HG03064 (cell line): ENCODE results near the gene NSG2.
"Not testable (repeated sequence)": the region's sequence is repeated elsewhere in the genome, so short reads cannot be mapped to it uniquely, and the experiment has no call there.

Source experiments
- ATAC-seq: cut with Tn5 transposase; IDR thresholded peaks from one replicate; pipeline ENCODE4 v1.9.1; 2021; ENCODE audit warnings: low read depth; ENCODE audit not compliant: unreplicated experiment

NSG2 gene

GRCh38 chr5:174146556-174146955 lies 101.0 kb downstream of the NSG2 start:
- no peak for ATAC-seq

- ATAC-seq = not testable (repeated sequence)
Measured at GRCh38 chr5:174147012-174147411, 101.5 kb downstream of the NSG2 start.

GRCh38 chr5:174147551-174147950 lies 102.0 kb downstream of the NSG2 start:
- ATAC-seq = no peak

- no peak for ATAC-seq
Measured at GRCh38 chr5:174148721-174149120, 103.2 kb downstream of the NSG2 start.

- ATAC-seq = no peak
Measured at GRCh38 chr5:174149426-174149825, 103.9 kb downstream of the NSG2 start.

GRCh38 chr5:174149989-174150388 lies 104.5 kb downstream of the NSG2 start:
- no peak for ATAC-seq

- ATAC-seq = no peak
Measured at GRCh38 chr5:174151599-174152181, 106.2 kb downstream of the NSG2 start.

- no peak for ATAC-seq
Measured at GRCh38 chr5:174154559-174154958, 109.1 kb downstream of the NSG2 start.

GRCh38 chr5:174155281-174155680 lies 109.8 kb downstream of the NSG2 start:
- no peak for ATAC-seq

- ATAC-seq = no peak
Measured at GRCh38 chr5:174155706-174156105, 110.2 kb downstream of the NSG2 start.

GRCh38 chr5:174157048-174157447 lies 111.5 kb downstream of the NSG2 start:
- ATAC-seq = no peak
